SJCRH30 (cell line): ENCODE results near the gene KRTAP10-5. TPM values are rescaled to one million over a fixed set of nuclear protein-coding genes. Genes with fewer than 3 reads are reported as not detected.

Experiments used
- DNase-seq, 2 experiments: peaks; one replicate each; pipeline ENCODE4 v3.0.0-alpha.2; 2015 to 2020
- H3K27ac ChIP-seq: fragments of 250-450 bp; sonication (Bioruptor Pico); 2 replicates; pipeline ENCODE4 v1.5.1; 2020; ENCODE audit warnings: mild to moderate bottlenecking, moderate library complexity
- H3K27me3 ChIP-seq: fragments of 250-450 bp; sonication (Bioruptor Pico); 2 replicates; pipeline ENCODE4 v1.5.1; 2020; ENCODE audit warnings: mild to moderate bottlenecking, moderate library complexity
- H3K36me3 ChIP-seq: fragments of 250-450 bp; sonication (Bioruptor Pico); 2 replicates; pipeline ENCODE4 v1.5.1; 2020; ENCODE audit warnings: mild to moderate bottlenecking, moderate library complexity
- H3K4me1 ChIP-seq: fragments of 250-450 bp; sonication (Bioruptor Pico); 2 replicates; pipeline ENCODE4 v1.5.1; 2020; ENCODE audit warnings: mild to moderate bottlenecking, moderate library complexity
- H3K4me3 ChIP-seq: fragments of 250-450 bp; sonication (Bioruptor Pico); 2 replicates; pipeline ENCODE4 v1.5.1; 2020; ENCODE audit warnings: mild to moderate bottlenecking, moderate library complexity
- H3K9me3 ChIP-seq: fragments of 250-450 bp; sonication (Bioruptor Pico); replicated peaks from 2 replicates; pipeline ENCODE4 v1.5.1; 2020; ENCODE audit warnings: mild to moderate bottlenecking, moderate library complexity
- total RNA-seq: library from RNA; depleted of rRNA; stranded (reverse); fragments of >200 nt; shearing (Covaris generic); gene quantifications from 2 replicates; pipeline ENCODE4 v1.2.3, GENCODE V29; 2014

KRTAP10-5 gene
- total RNA-seq, 1 experiment from 2014 or later, result not detected

DNA sequence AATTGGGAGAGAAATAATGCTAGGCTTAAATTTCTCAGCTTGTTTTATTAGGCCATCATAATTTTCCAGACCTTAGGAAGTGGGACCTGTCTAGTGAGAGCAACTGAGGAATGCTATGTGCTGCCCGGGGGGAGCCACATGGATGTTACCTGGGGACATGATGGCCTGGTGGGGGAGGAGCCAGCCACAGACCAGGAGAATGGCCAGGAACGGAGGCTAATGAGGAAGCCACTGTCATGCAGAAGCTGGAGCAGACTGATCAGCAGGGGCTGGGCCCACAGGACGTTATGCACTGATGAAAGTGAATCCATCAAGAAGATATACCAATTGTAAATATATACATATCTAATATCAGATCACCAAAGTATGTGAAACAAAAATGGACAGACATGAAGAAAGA is 35.8 kb downstream of the KRTAP10-5 start:
- Histone ChIP-seq H3K27me3 (no peaks in the 10 kb centered on the region), H3K4me1 (no peaks in the 10 kb centered on the region), H3K36me3 (no peaks in the 10 kb centered on the region; the same call in 1 of the 2 replicates), H3K27ac (no peak overlapping the region), H3K9me3 (peaks cover 10% of the 10 kb centered on the region), H3K4me3 (no peak overlapping the region)
- DNase-seq, result no peak

DNA sequence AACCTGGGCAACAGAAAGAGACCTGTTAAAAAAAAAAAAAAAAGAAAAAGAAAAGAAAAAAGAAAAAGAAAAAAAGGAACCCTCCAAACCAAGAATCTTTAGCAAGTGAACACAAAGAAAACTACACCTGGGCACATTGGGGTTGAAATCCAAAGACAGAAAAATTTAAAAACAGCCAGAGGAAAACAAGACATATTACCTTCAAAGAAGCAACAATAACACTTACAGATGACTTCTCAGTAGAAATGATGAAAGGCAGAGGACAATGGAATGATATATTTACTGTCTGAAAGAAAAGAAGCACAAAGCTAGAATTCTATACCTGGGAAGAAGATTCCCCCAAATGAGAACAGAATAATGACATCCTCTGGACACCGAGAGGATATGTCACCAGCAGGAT is 37.7 kb downstream of the KRTAP10-5 start:
- no peak overlapping the region for H3K4me3 ChIP-seq
- peaks cover 10% of the 10 kb centered on the region for H3K9me3 ChIP-seq
- DNase-seq, result no peak
- no peaks in the 10 kb centered on the region; the same call in 1 of the 2 replicates for H3K36me3 ChIP-seq
- no peaks in the 10 kb centered on the region for H3K4me1 ChIP-seq
- H3K27ac ChIP-seq, result no peak overlapping the region
- no peaks in the 10 kb centered on the region for H3K27me3 ChIP-seq

- no peak for DNase-seq
Observed at GRCh38 chr21:44540741-44541288, 39.6 kb downstream of the KRTAP10-5 start.

DNA sequence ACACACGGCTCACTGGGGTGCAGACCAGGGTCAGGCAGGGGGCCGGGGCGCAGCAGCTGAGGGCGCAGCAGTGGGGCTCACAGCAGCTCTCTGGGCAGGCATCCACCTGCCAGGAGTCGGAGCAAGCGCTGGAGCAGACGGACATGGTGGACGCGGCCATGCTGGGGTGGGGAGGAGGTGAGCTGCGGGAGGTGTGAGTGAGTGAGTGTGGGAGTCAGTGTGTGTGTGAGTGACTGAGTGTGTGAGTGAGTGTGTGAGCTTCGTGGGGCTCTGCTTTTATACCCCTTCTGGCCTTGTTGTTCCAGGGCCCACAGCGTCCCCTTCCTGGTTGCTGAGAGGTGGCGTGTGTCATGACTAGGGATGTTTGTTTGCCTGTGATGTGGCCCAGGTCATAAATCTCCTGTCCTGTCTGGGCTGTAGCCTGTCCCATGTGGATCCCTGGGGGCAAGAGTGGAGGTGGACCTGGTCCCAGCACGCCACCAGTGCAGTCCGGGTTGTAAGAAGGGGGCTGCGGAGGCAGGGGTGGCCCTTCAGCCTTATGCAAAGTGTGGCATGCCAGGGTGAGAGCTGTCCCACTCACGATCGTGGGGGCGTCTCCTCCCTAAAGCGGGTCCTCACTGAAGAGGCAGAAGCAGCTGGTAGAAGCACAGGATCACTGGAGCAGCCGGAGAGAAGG is 40.3 kb downstream of the KRTAP10-5 start, which contains the start of gene KRTAP10-1:
TSS of gene KRTAP10-1 (minus strand) at position 205 of the 676 bp plus-strand sequence. CDS start at position 160, 45 bp downstream.
- Histone ChIP-seq H3K4me3 (no peak within 1 kb of the TSS), H3K27me3 (no peaks in the 10 kb centered on the region), H3K4me1 (no peaks in the 10 kb centered on the region), H3K9me3 (peaks cover 7% of the 10 kb centered on the region; the same call in 1 of the 2 replicates), H3K27ac (no peak within 1 kb of the TSS), H3K36me3 (no peaks in the 10 kb centered on the region; the same call in 1 of the 2 replicates)
- no peak for DNase-seq

More at GRCh38 chr21:44540741-44541288, 39.6 kb downstream of the KRTAP10-5 start:
- no peaks in the 10 kb centered on the region for H3K4me1 ChIP-seq
- no peak overlapping the region for H3K27ac ChIP-seq
- no peaks in the 10 kb centered on the region for H3K27me3 ChIP-seq
- H3K9me3 ChIP-seq, result peaks cover 7% of the 10 kb centered on the region; the same call in 1 of the 2 replicates
- H3K36me3 ChIP-seq, result no peaks in the 10 kb centered on the region; the same call in 1 of the 2 replicates
- H3K4me3 ChIP-seq, result no peak overlapping the region

- Histone ChIP-seq H3K27ac (no peak overlapping the region), H3K27me3 (no peaks in the 10 kb centered on the region), H3K9me3 (peaks cover 7% of the 10 kb centered on the region; the same call in 1 of the 2 replicates), H3K4me3 (no peak overlapping the region), H3K36me3 (no peaks in the 10 kb centered on the region; the same call in 1 of the 2 replicates), H3K4me1 (no peaks in the 10 kb centered on the region)
- no peak for DNase-seq
Observed at GRCh38 chr21:44539046-44539445, 41.4 kb downstream of the KRTAP10-5 start.

- Histone ChIP-seq H3K4me1 (no peaks in the 10 kb centered on the region), H3K9me3 (peaks cover 5% of the 10 kb centered on the region; the same call in 1 of the 2 replicates), H3K36me3 (no peaks in the 10 kb centered on the region), H3K27ac (no peak overlapping the region), H3K27me3 (no peaks in the 10 kb centered on the region), H3K4me3 (no peak overlapping the region)
- no peak for DNase-seq
Observed at GRCh38 chr21:44537930-44538911, 42.2 kb downstream of the KRTAP10-5 start.

- Histone ChIP-seq H3K27me3 (no peaks in the 10 kb centered on the region), H3K27ac (no peak overlapping the region)
- DNase-seq, result no peak
Observed at GRCh38 chr21:44535963-44536362, 44.4 kb downstream of the KRTAP10-5 start.

GRCh38 chr21:44534688-44535087 is 45.7 kb downstream of the KRTAP10-5 start:
- no peaks in the 10 kb centered on the region for H3K27me3 ChIP-seq

More at GRCh38 chr21:44535963-44536362, 44.4 kb downstream of the KRTAP10-5 start:
- Histone ChIP-seq H3K4me3 (no peak overlapping the region), H3K4me1 (no peaks in the 10 kb centered on the region), H3K9me3 (no peaks in the 10 kb centered on the region), H3K36me3 (no peaks in the 10 kb centered on the region)

GRCh38 chr21:44533891-44534627 is 46.3 kb downstream of the KRTAP10-5 start:
- Histone ChIP-seq H3K27me3 (no peaks in the 10 kb centered on the region), H3K4me1 (no peaks in the 10 kb centered on the region), H3K9me3 (no peaks in the 10 kb centered on the region), H3K4me3 (no peak overlapping the region), H3K36me3 (no peaks in the 10 kb centered on the region), H3K27ac (no peak overlapping the region)
- DNase-seq, result no peak

More at GRCh38 chr21:44534688-44535087, 45.7 kb downstream of the KRTAP10-5 start:
- Histone ChIP-seq H3K36me3 (no peaks in the 10 kb centered on the region), H3K4me3 (no peak overlapping the region), H3K4me1 (no peaks in the 10 kb centered on the region), H3K9me3 (no peaks in the 10 kb centered on the region), H3K27ac (no peak overlapping the region)
- no peak for DNase-seq

- H3K9me3 ChIP-seq, result no peaks in the 10 kb centered on the region
- no peak for DNase-seq
- no peaks in the 10 kb centered on the region for H3K36me3 ChIP-seq
- H3K27me3 ChIP-seq, result no peaks in the 10 kb centered on the region
- no peak overlapping the region for H3K4me3 ChIP-seq
- H3K27ac ChIP-seq, result no peak overlapping the region
- H3K4me1 ChIP-seq, result no peaks in the 10 kb centered on the region
Observed at GRCh38 chr21:44533121-44533890, 47.1 kb downstream of the KRTAP10-5 start.

DNA sequence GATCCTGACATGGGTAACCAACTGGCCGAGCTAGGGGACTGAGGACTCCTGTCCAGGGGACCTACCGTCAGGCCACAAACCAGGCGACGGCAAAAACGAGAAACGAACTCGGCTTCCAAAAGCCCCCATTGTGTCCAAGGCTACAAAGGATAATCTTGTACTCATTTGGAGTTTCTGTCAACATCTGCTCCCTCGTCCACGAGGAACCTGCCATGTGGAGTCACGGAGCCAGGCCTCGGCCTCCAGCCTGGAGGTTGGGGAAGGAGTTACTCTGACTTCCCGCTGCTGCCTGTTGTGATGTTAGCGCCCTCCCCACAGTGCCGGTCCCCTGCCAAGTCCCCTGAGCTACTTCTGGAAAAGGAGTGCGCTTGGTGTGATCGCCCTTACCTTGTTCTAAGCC is 47.7 kb downstream of the KRTAP10-5 start:
- Histone ChIP-seq H3K4me3 (no peak overlapping the region), H3K36me3 (no peaks in the 10 kb centered on the region), H3K27ac (no peak overlapping the region), H3K27me3 (no peaks in the 10 kb centered on the region), H3K4me1 (no peaks in the 10 kb centered on the region), H3K9me3 (no peaks in the 10 kb centered on the region)
- no peak for DNase-seq

- peak; percentile 3 to 39 for DNase-seq
- H3K27ac ChIP-seq, result no peak overlapping the region
- no peaks in the 10 kb centered on the region for H3K36me3 ChIP-seq
- no peaks in the 10 kb centered on the region for H3K27me3 ChIP-seq
- H3K4me1 ChIP-seq, result no peaks in the 10 kb centered on the region
- H3K4me3 ChIP-seq, result no peak overlapping the region
- H3K9me3 ChIP-seq, result no peaks in the 10 kb centered on the region
Observed at GRCh38 chr21:44531606-44532564, 48.5 kb downstream of the KRTAP10-5 start.
